Neural cell (in vitro differentiated cells): ENCODE measurements around the gene MLIP. TPM values are rescaled to one million over a fixed set of nuclear protein-coding genes. Genes with fewer than 3 reads are reported as not detected.

Experiments used
- H2AFZ ChIP-seq: fragments of 200-600, 300-800 bp; sonication (generic), shearing (Covaris generic); 2 replicates; pipeline ENCODE4 v1.6.0; 2014; ENCODE audit warnings: low read depth, mild to moderate bottlenecking, antibody characterized with exemption, low read length, moderate library complexity
- H3F3A ChIP-seq: fragments of 200-600 bp; shearing (Covaris generic); 2 replicates; pipeline ENCODE4 v1.6.1; 2016; ENCODE audit warnings: mild to moderate bottlenecking, moderate library complexity, mixed read lengths, antibody characterized with exemption, low read length; ENCODE audit not compliant: insufficient read depth, poor library complexity, severe bottlenecking
- H3K27ac ChIP-seq: fragments of 200-600, 300-800 bp; sonication (generic), shearing (Covaris generic); 2 replicates; pipeline ENCODE4 v1.5.1; 2014; ENCODE audit warnings: mild to moderate bottlenecking, low read length, moderate library complexity
- H3K27me3 ChIP-seq: fragments of 300-800, 200-600 bp; sonication (generic), shearing (Covaris generic); 2 replicates; pipeline ENCODE4 v1.6.0; 2014; ENCODE audit warnings: mild to moderate bottlenecking, low read depth, low read length, moderate library complexity; ENCODE audit not compliant: insufficient read depth
- H3K36me3 ChIP-seq: fragments of 300-800, 200-600 bp; sonication (generic), shearing (Covaris generic); 2 replicates; pipeline ENCODE4 v1.5.1; 2014; ENCODE audit warnings: mild to moderate bottlenecking, antibody characterized with exemption, low read length, moderate library complexity; ENCODE audit not compliant: insufficient read depth
- H3K4me2 ChIP-seq: fragments of 300-800, 200-600 bp; sonication (generic), shearing (Covaris generic); 2 replicates; pipeline ENCODE4 v1.6.0; 2014; ENCODE audit warnings: mild to moderate bottlenecking, low read length
- H3K4me3 ChIP-seq: fragments of 300-800, 200-600 bp; sonication (generic), shearing (Covaris generic); 2 replicates; pipeline ENCODE4 v1.5.1; 2014; ENCODE audit warnings: mild to moderate bottlenecking, low read length, moderate library complexity
- H3K79me2 ChIP-seq: fragments of 200-600 bp; shearing (Covaris generic); replicated peaks from 2 replicates; pipeline ENCODE4 v1.6.0; 2014; ENCODE audit warnings: mild to moderate bottlenecking, low read length, moderate library complexity; ENCODE audit not compliant: insufficient read depth
- H3K9ac ChIP-seq: fragments of 300-800, 200-600 bp; sonication (generic), shearing (Covaris generic); 2 replicates; pipeline ENCODE4 v1.6.1; 2016; ENCODE audit warnings: mild to moderate bottlenecking, low read length, mixed read lengths
- H3K9me2 ChIP-seq: fragments of 200-600 bp; shearing (Covaris generic); 2 replicates; pipeline ENCODE4 v1.6.1; 2016; ENCODE audit warnings: mild to moderate bottlenecking, low read length, mixed read lengths; ENCODE audit not compliant: insufficient read depth
- H3K9me3 ChIP-seq: fragments of 200-600, 300-800 bp; sonication (generic), shearing (Covaris generic); 2 replicates; pipeline ENCODE4 v1.6.1; 2016; ENCODE audit warnings: mild to moderate bottlenecking, mixed run types, low read length, moderate library complexity, mixed read lengths
- H4K20me1 ChIP-seq: fragments of 200-600 bp; shearing (Covaris generic); 2 replicates; pipeline ENCODE4 v1.6.1; 2016; ENCODE audit warnings: mild to moderate bottlenecking, mixed run types; ENCODE audit not compliant: insufficient read depth
- EP300 ChIP-seq: fragments of 450-650 bp; conservative IDR thresholded peaks from 2 replicates; pipeline ENCODE4 v1.6.1; 2014; ENCODE audit warnings: antibody characterized with exemption, mild to moderate bottlenecking, moderate library complexity; ENCODE audit not compliant: poor library complexity, severe bottlenecking
- EZH2 ChIP-seq: fragments of 200-600, 300-800 bp; shearing (Covaris generic), sonication (generic); IDR thresholded peaks from 2 replicates; pipeline ENCODE4 v1.6.1; 2014; ENCODE audit warnings: antibody characterized with exemption, low read length, borderline replicate concordance, mild to moderate bottlenecking; ENCODE audit not compliant: insufficient read depth, poor library complexity, severe bottlenecking
- MXI1 ChIP-seq: fragments of 450-650 bp; conservative IDR thresholded peaks from 2 replicates; pipeline ENCODE4 v1.6.1; 2014; ENCODE audit warnings: antibody characterized with exemption, mild to moderate bottlenecking; ENCODE audit not compliant: poor library complexity, severe bottlenecking
- POLR2AphosphoS5 ChIP-seq: IDR thresholded peaks from 2 replicates; pipeline ENCODE4 v1.6.1; 2012
- RAD21 ChIP-seq: fragments of 450-650 bp; conservative IDR thresholded peaks from 2 replicates; pipeline ENCODE4 v1.6.1; 2014; ENCODE audit warnings: antibody characterized with exemption, mild to moderate bottlenecking, moderate library complexity
- REST ChIP-seq: IDR thresholded peaks from 2 replicates; pipeline ENCODE4 v1.6.1; 2012; ENCODE audit warnings: borderline replicate concordance
- SMC3 ChIP-seq: fragments of 450-650 bp; conservative IDR thresholded peaks from 2 replicates; pipeline ENCODE4 v1.6.1; 2014; ENCODE audit warnings: antibody characterized with exemption, mild to moderate bottlenecking, moderate library complexity; ENCODE audit not compliant: poor library complexity
- TAF1 ChIP-seq: IDR thresholded peaks from 2 replicates; pipeline ENCODE4 v1.6.1; 2012; ENCODE audit warnings: low read depth
- polyA plus RNA-seq: library from polyadenylated mRNA; depleted of rRNA; stranded (reverse); fragments of >200 nt; gene quantifications from 2 replicates; pipeline ENCODE4 v1.2.3, GENCODE V29; 2014
- TF ChIP-seq, protein P1 (sequence below): fragments of 450-650 bp; IDR thresholded peaks from 2 replicates; pipeline ENCODE4 v1.5.1; 2014; ENCODE audit warnings: antibody characterized with exemption, mild to moderate bottlenecking, moderate library complexity; ENCODE audit not compliant: poor library complexity, severe bottlenecking

The MLIP gene
- polyA plus RNA-seq, 1 donor from 2014 or later = not detected

GRCh38 chr6:54301770-54302169 is 190.5 kb downstream of the MLIP start:
- TF ChIP-seq MXI1 (no peak), TAF1 (no peak), EP300 (no peak), REST (no peak), EZH2 (no peak), SMC3 (no peak), RAD21 (no peak), POLR2AphosphoS5 (no peak)
- TF ChIP-seq, protein P1, sequence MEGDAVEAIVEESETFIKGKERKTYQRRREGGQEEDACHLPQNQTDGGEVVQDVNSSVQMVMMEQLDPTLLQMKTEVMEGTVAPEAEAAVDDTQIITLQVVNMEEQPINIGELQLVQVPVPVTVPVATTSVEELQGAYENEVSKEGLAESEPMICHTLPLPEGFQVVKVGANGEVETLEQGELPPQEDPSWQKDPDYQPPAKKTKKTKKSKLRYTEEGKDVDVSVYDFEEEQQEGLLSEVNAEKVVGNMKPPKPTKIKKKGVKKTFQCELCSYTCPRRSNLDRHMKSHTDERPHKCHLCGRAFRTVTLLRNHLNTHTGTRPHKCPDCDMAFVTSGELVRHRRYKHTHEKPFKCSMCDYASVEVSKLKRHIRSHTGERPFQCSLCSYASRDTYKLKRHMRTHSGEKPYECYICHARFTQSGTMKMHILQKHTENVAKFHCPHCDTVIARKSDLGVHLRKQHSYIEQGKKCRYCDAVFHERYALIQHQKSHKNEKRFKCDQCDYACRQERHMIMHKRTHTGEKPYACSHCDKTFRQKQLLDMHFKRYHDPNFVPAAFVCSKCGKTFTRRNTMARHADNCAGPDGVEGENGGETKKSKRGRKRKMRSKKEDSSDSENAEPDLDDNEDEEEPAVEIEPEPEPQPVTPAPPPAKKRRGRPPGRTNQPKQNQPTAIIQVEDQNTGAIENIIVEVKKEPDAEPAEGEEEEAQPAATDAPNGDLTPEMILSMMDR = no peak
- H3F3A ChIP-seq = no peaks in the 10 kb centered on the region

DNA sequence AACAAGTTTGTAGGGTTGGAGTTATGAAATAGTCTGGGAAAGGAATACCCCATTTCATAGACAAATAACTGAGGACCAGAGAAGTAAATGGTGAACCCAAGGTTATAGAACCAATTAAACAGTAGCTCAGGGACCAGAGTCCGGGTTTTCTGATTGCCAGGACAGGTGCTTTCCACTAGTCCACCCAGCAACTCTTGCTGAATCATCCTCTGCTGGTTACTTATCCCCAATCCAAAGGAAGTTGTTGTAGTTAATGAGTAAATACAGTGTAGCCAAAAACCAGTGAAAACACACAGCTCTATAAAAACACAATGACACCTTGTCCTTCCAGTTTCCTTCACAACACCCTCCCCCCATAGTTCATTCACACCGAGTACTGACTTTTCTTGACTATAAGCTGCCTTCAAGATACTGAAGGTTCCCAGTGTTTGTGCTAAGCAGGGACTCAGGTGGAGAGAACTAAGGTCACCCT is 196.2 kb downstream of the MLIP start:
- TF ChIP-seq REST (no peak), SMC3 (no peak), TAF1 (no peak), EZH2 (no peak), MXI1 (no peak), RAD21 (no peak), EP300 (no peak), POLR2AphosphoS5 (no peak)
- TF ChIP-seq, protein P1 = no peak

More at GRCh38 chr6:54301770-54302169, 190.5 kb downstream of the MLIP start:
- Histone ChIP-seq H3K27ac (no peak overlapping the region), H3K9me3 (peaks cover 4% of the 10 kb centered on the region), H3K4me3 (no peak overlapping the region), H3K9ac (no peak overlapping the region), H3K79me2 (no peaks in the 10 kb centered on the region), H3K9me2 (no peaks in the 10 kb centered on the region), H3K4me2 (no peak overlapping the region), H3K36me3 (no peaks in the 10 kb centered on the region), H2AFZ (no peak overlapping the region), H3K27me3 (no peaks in the 10 kb centered on the region), H4K20me1 (no peaks in the 10 kb centered on the region)

More for the DNA sequence above, 196.2 kb downstream of the MLIP start:
- Histone ChIP-seq H3K79me2 (no peaks in the 10 kb centered on the region), H4K20me1 (no peaks in the 10 kb centered on the region), H3K9ac (no peak overlapping the region), H3K4me3 (no peak overlapping the region), H3K27me3 (no peaks in the 10 kb centered on the region), H3K9me3 (peaks cover 4% of the 10 kb centered on the region), H3K36me3 (no peaks in the 10 kb centered on the region), H3F3A (no peaks in the 10 kb centered on the region), H2AFZ (no peak overlapping the region), H3K4me2 (no peak overlapping the region), H3K27ac (no peak overlapping the region), H3K9me2 (no peaks in the 10 kb centered on the region)
